ENCODE data around the gene KCNK17.

The KCNK17 gene

GRCh38 chr6:39263303-39264037, 50.7 kb downstream of the KCNK17 start:
- no peak for DNase-seq

DNA sequence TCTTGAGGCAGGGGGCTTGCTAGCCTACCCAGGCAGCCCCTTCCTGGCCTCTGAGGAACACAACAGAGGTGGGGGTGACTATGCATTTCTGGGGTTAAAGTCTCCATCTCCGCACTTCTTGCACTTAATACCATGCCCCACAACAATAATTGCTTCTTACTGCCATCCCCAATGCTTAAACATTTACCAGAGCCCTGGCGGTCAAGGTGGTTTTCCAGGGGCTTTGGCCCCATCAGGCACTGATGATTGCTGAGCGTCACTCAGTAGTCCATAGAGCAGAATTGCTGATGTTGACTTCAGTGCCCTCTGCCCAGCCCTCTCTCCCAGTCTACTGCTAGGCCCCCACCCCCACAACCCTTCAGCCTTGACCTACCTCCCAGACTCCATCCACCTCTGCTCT, 52.5 kb downstream of the KCNK17 start:
- DNase-seq: no peak

DNA sequence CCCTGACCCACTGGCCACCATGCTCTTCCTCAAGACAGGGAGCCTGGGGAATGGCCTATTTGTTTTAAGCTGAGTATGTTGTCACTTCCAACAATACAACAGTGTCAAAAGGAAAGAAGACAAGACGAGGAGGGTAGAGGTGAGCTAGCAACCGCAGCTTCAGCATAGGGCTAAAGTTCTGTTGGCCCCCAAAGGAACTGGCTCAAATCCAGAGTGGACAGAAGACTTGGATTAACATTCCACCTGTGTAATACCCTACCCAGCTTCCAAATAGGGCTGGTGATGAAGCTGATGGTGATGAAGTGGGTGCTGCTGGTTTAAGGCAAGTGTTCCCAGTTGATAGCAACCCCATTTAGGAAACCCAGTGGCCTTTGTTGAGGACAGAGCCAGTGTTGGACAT, 53.3 kb downstream of the KCNK17 start:
- no peak for DNase-seq

DNA sequence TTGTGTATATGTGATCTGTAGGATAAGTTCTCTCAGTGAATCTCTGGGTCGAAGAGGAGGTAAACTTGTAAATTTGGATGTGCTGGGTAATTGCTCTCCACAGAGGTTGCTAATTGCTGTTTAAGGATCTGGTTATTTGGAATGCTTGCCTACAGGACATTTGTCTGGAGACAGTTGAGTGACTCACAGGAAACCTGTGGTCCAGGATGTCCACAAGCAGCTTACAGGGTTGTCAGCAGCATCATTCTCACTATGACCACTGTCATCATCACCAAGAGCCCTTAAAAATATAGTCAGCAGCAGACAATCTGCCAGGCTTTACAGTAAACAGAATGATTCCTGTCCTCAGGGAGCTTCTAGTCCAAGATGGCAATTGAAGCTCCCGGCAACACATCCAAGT, 53.8 kb downstream of the KCNK17 start:
- DNase-seq: no peak

DNA sequence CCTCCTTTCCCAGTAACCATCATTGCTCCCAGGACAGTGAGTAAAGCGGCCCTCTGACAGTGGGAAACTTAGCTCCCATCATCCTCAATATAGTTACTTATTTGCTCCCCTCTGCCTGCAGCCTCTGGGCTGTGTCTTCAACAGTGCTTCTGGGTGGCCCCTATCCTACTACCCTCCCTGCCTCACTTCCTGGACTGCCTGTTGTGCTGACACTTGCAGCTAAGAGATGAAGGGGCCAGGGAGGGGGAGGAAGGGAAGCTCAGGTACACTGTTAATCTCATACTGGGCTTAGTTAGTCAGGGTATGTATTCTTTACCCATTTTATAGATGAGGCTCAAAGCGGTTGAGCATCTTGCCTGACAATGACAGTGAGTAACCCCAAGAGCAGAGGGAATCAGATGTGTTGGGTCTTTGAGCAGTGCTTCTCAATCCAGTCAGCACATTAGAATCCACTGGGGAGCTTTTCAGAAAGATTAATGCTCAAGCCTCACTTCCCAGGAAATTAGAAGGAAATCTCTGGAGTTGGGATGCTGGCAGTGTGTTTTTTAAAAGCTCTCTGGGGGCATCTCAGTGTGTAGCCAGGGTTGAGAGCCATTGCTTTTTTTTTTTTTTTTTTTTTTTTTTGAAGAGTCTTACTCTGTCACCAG, 57.8 kb downstream of the KCNK17 start:
- DNase-seq: no peak

DNA sequence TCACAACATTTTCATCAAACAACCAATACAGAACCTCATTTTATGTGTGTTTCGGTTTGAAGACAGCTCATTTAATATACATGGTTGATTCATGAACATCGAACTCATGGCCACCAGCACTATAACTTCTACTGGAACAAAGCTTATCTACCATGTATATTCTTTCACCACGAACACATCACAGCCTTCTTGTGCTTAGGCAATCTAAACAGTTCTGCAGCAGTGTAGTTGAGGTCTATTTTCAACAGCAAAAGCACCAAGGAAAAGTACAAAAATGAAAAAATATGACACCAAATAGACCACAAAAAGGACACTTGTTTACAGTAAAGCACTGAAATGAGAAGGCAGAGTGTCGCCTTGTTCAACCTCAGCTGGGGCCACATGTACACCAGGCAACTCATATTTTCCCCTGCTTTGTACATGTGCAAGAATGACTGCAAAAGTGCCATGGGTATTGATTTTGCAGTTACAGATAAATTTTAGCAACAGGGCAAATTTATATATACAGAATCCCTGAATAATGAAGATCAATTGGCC, 59.2 kb downstream of the KCNK17 start:
- no peak for DNase-seq

- no peak for DNase-seq
These were observed 62.8 kb downstream of the KCNK17 start for GRCh38 chr6:39251406-39251805.

GRCh38 chr6:39250507-39250906, 63.7 kb downstream of the KCNK17 start:
- DNase-seq: no peak

DNA sequence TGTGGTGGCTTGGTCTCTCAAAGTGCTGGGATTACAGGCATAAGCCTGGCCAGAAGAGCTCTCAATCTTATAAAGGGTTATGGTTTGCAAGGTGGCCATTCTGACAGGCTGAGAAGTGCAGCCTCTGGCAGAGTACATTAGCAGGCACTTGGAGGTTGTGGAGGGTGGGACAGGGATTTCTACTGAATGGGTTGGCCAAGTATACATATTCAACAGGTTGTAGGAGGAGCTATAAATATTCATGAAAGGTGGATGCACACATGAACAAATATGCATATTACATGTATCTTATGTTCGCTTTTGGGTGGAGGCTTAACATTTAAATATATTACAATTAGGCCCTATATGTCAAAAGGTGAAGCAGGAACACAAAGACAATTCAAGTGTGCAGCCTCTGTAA, 64.9 kb downstream of the KCNK17 start:
- no peak for DNase-seq
